Kidney epithelial cell (primary cell): ENCODE results near the gene SYVN1. TPM values are rescaled to one million over a fixed set of nuclear protein-coding genes. Genes with fewer than 3 reads are reported as not detected.

ENCODE experiments used
- DNase-seq: peaks from one replicate; pipeline ENCODE4 v3.0.0-alpha.2; 2010; ENCODE audit warnings: low read depth
- H3K27me3 ChIP-seq: 2 replicates; pipeline ENCODE4 v1.6.0; 2011; ENCODE audit warnings: low read length; ENCODE audit not compliant: control insufficient read depth, insufficient read depth
- H3K36me3 ChIP-seq: 2 replicates; pipeline ENCODE4 v1.5.1; 2011; ENCODE audit warnings: low read length; ENCODE audit not compliant: control insufficient read depth, insufficient read depth
- H3K4me3 ChIP-seq: 2 replicates; pipeline ENCODE4 v1.5.1; 2011; ENCODE audit warnings: low read depth, mild to moderate bottlenecking, control low read depth, low read length
- CTCF ChIP-seq: IDR thresholded peaks from 2 replicates; pipeline ENCODE4 v1.5.1; 2011; ENCODE audit warnings: mild to moderate bottlenecking, moderate library complexity, low read length, control low read depth, inconsistent platforms; ENCODE audit not compliant: insufficient read depth, poor library complexity, severe bottlenecking
- total RNA-seq: library from RNA; depleted of rRNA; stranded (reverse); fragments of >200 nt; gene quantifications from 2 replicates; pipeline ENCODE4 v1.2.3, GENCODE V29; 2015

Gene SYVN1
- total RNA-seq, 1 donor from 2014 or later: 31.0 TPM

DNA sequence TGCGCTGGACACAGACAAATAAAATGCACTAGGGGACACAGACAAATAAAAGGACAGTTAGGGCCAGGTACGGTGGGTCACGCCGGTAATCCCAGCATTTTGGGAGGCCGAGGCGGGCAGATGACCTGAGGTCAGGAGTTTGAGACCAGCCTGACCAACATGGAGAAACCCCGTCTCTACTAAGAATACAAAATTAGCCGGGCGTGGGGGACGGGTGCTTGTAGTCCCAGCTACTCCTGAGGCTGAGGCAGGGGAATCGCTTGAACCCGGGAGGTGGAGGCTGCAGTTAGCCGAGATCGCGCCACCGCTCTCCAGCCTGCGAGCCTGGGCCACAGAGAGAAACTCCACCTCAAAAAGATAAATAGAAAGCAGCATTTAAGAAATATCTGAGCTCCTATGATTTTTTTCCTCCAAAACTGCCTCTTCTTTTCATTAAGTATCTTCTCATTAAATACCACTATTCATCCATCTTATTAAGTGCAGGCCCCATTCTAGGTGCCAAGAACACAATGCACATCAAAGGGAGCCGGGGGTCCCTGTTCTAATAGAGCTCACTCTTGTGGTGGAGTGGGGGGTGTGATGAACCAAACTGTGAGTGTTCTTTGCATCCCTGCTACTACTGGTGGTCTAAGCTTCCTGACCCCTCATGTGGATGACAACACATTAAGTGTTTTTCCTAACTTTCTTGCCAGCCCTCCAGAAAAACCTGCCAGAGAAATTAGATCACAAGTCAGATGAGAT, 16.1 kb downstream of the SYVN1 start:
- no peaks in the 10 kb centered on the region for H3K27me3 ChIP-seq
- no peak overlapping the region for H3K4me3 ChIP-seq
- TF ChIP-seq CTCF: no peak

GRCh38 chr11:65117206-65118096, 16.9 kb downstream of the SYVN1 start, which contains the start of gene ZNHIT2:
TSS of gene ZNHIT2 (minus strand) at chr11:65117701. CDS start at chr11:65117653, 48 bp downstream.
- peak; percentile 93 for TF ChIP-seq CTCF
- Histone ChIP-seq H3K36me3 (peaks cover 9% of the 10 kb centered on the region), H3K4me3 (peak within 1 kb of the TSS; percentile 96), H3K27me3 (no peaks in the 10 kb centered on the region)
- peak; percentile 89 for DNase-seq

More for the DNA sequence above, 16.1 kb downstream of the SYVN1 start:
- DNase-seq: no peak
- H3K36me3 ChIP-seq: peaks cover 9% of the 10 kb centered on the region

DNA sequence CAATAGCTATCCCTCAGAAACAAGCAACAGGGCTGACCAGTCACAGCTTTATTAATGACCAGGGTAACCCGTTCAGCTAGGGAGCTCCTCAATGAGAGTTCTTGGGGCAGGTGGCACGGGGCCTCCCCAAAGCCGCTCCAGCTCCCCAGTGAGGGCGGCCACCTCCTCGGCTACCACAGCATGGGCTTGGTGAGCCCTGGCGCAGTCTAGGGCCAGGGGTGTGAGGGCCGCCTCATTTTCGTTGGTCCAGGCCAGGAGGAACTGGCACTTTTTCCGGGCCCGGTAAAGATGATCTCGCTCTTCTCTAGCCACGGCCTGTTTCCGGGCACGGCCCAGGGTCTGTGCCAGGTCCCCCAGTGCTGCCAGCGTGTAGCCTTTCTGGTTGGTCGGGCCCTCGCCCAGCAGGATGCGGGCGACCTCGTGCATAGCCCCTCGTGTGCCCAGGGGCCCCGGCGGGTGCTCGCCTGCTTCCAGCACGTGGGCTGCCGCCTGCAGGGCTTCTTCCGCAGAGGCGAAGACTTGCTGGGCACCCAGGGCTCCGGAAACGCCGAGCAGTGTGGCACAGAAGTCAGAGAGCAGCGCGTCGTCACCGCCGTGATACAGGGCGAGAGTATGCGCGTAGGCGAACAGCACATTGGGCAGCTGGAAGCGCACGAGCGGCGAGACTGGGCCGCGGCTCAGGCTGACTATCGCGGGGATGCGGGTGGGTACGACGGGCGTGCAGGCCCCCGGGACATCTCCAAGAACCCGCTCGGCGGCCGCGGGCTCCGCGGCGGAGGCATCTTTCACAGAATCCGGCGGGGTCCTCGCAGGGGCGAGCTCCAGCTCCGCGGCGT, 17.7 kb downstream of the SYVN1 start:
- peaks cover 9% of the 10 kb centered on the region for H3K36me3 ChIP-seq
- DNase-seq: no peak
- peak overlapping the region; percentile 96 for H3K4me3 ChIP-seq
- H3K27me3 ChIP-seq: no peaks in the 10 kb centered on the region
- no peak for TF ChIP-seq CTCF

DNA sequence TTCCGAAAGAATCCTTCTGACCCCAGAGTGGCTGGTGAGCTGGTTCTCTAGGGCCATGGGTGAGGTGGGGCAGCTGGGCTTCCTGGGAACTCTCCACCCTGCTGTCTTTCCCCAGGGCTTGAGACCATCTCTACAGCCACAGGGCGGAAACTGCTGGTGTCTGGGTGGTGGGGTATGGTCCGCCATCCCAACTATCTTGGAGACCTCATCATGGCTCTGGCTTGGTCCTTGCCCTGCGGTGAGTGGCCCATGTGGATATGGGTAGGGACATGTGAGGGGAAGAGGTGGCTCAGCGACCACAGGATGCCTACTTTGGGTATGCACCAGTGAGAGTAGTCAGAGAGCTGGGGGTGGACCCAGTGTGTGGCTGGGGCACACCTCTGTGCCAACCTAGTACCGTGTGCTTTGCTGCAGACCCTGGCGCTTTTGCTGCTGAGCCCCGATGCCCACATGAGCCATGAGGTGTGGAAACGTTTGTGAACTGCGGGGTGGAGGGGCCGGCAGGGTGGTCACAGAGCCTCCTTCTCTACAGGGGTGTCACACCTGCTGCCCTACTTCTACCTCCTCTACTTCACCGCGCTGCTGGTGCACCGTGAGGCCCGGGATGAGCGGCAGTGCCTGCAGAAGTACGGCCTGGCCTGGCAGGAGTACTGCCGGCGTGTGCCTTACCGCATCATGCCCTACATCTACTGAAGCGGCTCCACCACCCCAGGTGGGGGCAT, 18.8 kb downstream of the SYVN1 start:
- DNase-seq: no peak
- Histone ChIP-seq H3K4me3 (no peak overlapping the region), H3K27me3 (no peaks in the 10 kb centered on the region), H3K36me3 (peaks cover 6% of the 10 kb centered on the region)
- TF ChIP-seq CTCF: no peak

GRCh38 chr11:65114538-65115171, 19.7 kb downstream of the SYVN1 start:
- no peak for TF ChIP-seq CTCF
- DNase-seq: no peak
- H3K36me3 ChIP-seq: peaks cover 5% of the 10 kb centered on the region
- no peak overlapping the region for H3K4me3 ChIP-seq
- H3K27me3 ChIP-seq: no peaks in the 10 kb centered on the region
